Measurements from ENCODE around the gene PHGDH.

PHGDH gene

GRCh38 chr1:119742202-119742601, 30.5 kb downstream of the PHGDH start:
- DNase-seq (ENCODE audit: low read depth): no peak
- no peak for TF ChIP-seq CTCF (conservative IDR thresholded peaks at IDR 0.05; ENCODE audit: control insufficient read depth, insufficient read depth, low read depth, low read length)
- H3K4me3 ChIP-seq (ENCODE audit: control insufficient read depth, low read depth, low read length): no peak overlapping the region

GRCh38 chr1:119742677-119743076, 30.9 kb downstream of the PHGDH start:
- no peak for TF ChIP-seq CTCF (conservative IDR thresholded peaks at IDR 0.05; ENCODE audit: control insufficient read depth, insufficient read depth, low read depth, low read length)
- no peak overlapping the region for H3K4me3 ChIP-seq (ENCODE audit: control insufficient read depth, low read depth, low read length)
- DNase-seq (ENCODE audit: low read depth): no peak

GRCh38 chr1:119743308-119743707, 31.6 kb downstream of the PHGDH start:
- DNase-seq (ENCODE audit: low read depth): peak; percentile 6
- no peak overlapping the region for H3K4me3 ChIP-seq (ENCODE audit: control insufficient read depth, low read depth, low read length)
- no peak for TF ChIP-seq CTCF (conservative IDR thresholded peaks at IDR 0.05; ENCODE audit: control insufficient read depth, insufficient read depth, low read depth, low read length)

- peak; percentile 79 for DNase-seq (ENCODE audit: low read depth)
- TF ChIP-seq CTCF (conservative IDR thresholded peaks at IDR 0.05; ENCODE audit: control insufficient read depth, insufficient read depth, low read depth, low read length): peak; percentile 90
- no peak overlapping the region for H3K4me3 ChIP-seq (ENCODE audit: control insufficient read depth, low read depth, low read length)
Measured at GRCh38 chr1:119743776-119744597, 32.3 kb downstream of the PHGDH start.

- no peak for TF ChIP-seq CTCF (conservative IDR thresholded peaks at IDR 0.05; ENCODE audit: control insufficient read depth, insufficient read depth, low read depth, low read length)
- H3K4me3 ChIP-seq (ENCODE audit: control insufficient read depth, low read depth, low read length): no peak overlapping the region
- DNase-seq (ENCODE audit: low read depth): no peak
Measured at GRCh38 chr1:119744598-119744942, 32.8 kb downstream of the PHGDH start.

GRCh38 chr1:119745034-119745433, 33.3 kb downstream of the PHGDH start:
- DNase-seq (ENCODE audit: low read depth): no peak
- TF ChIP-seq CTCF (conservative IDR thresholded peaks at IDR 0.05; ENCODE audit: control insufficient read depth, insufficient read depth, low read depth, low read length): no peak
- no peak overlapping the region for H3K4me3 ChIP-seq (ENCODE audit: control insufficient read depth, low read depth, low read length)

Data from fibroblast of mammary gland (primary cell).